Ectodermal cell (in vitro differentiated cells): Measurements from ENCODE around the gene MST1.

ENCODE experiments used
- H3K27ac ChIP-seq: 2 replicates; pipeline ENCODE4 v1.7.0; 2013; ENCODE audit warnings: mild to moderate bottlenecking, low read depth, low read length; ENCODE audit not compliant: insufficient read depth, poor library complexity, severe bottlenecking
- H3K27me3 ChIP-seq: 2 replicates; pipeline ENCODE4 v1.7.0; 2013; ENCODE audit warnings: mild to moderate bottlenecking, low read length; ENCODE audit not compliant: insufficient read depth, control insufficient read depth, poor library complexity, severe bottlenecking
- H3K36me3 ChIP-seq: one replicate; pipeline ENCODE4 v1.7.0; 2013; ENCODE audit warnings: low read length; ENCODE audit not compliant: control insufficient read depth, insufficient read depth
- H3K4me1 ChIP-seq: one replicate; pipeline ENCODE4 v1.7.0; 2013; ENCODE audit warnings: low read length; ENCODE audit not compliant: control insufficient read depth, insufficient read depth
- H3K4me3 ChIP-seq: 2 replicates; pipeline ENCODE4 v1.7.0; 2013; ENCODE audit warnings: low read depth, low read length, control low read depth; ENCODE audit not compliant: insufficient read depth
- H3K9me3 ChIP-seq: 2 replicates; pipeline ENCODE4 v1.7.0; 2013; ENCODE audit warnings: mild to moderate bottlenecking, low read length, moderate library complexity; ENCODE audit not compliant: control insufficient read depth
- WGBS, 2 experiments: methylation state at CpG; one replicate each; pipeline ENCODE4 v1.1.7; 2013; ENCODE audit warnings: missing lambda C conversion rate in 2 of 2; 5-methylcytosine and 5-hydroxymethylcytosine counted together

The MST1 gene

GRCh38 chr3:49638445-49638844 is 50.8 kb downstream of the MST1 start:
- 75 to 80% methylated on average over 8 of the region's 8 CpGs for WGBS, 2 experiments
- no peak overlapping the region for H3K4me3 ChIP-seq
- no peaks in the 10 kb centered on the region for H3K4me1 ChIP-seq
- H3K27me3 ChIP-seq, result no peaks in the 10 kb centered on the region
- H3K9me3 ChIP-seq, result no peaks in the 10 kb centered on the region
- no peaks in the 10 kb centered on the region for H3K36me3 ChIP-seq
- H3K27ac ChIP-seq, result no peak overlapping the region

GRCh38 chr3:49636883-49637609 is 52.2 kb downstream of the MST1 start:
- Histone ChIP-seq H3K27me3 (no peaks in the 10 kb centered on the region), H3K36me3 (no peaks in the 10 kb centered on the region), H3K27ac (no peak overlapping the region), H3K9me3 (no peaks in the 10 kb centered on the region), H3K4me1 (no peaks in the 10 kb centered on the region), H3K4me3 (no peak overlapping the region)
- WGBS, 2 experiments, result 75 to 77% methylated on average over 7 of the region's 7 CpGs

GRCh38 chr3:49634736-49635135 is 54.5 kb downstream of the MST1 start:
- Histone ChIP-seq H3K27ac (no peak overlapping the region), H3K36me3 (no peaks in the 10 kb centered on the region), H3K4me1 (no peaks in the 10 kb centered on the region), H3K9me3 (no peaks in the 10 kb centered on the region), H3K4me3 (no peak overlapping the region), H3K27me3 (no peaks in the 10 kb centered on the region)
- WGBS, 2 experiments, result 89 to 90% methylated on average over 3 of the region's 3 CpGs
